Inferior parietal cortex (tissue), 1 donor: ENCODE measurements around the gene NUP85.
"Not testable (repeated sequence)": the region's sequence is repeated elsewhere in the genome, so short reads cannot be mapped to it uniquely, and the experiment has no call there.

Experiments used
- DNase-seq: peaks from one replicate; pipeline ENCODE4 v3.0.0-alpha.2; 2016; ENCODE audit errors: extremely low spot score

NUP85 gene

GRCh38 chr17:75269844-75270217 lies 64.4 kb downstream of the NUP85 start:
- no peak for DNase-seq

- peak; percentile 38 for DNase-seq
These were observed 64.9 kb downstream of the NUP85 start for GRCh38 chr17:75270218-75270965.

- DNase-seq, result no peak
These were observed 65.4 kb downstream of the NUP85 start, which contains the start of gene MIF4GD for GRCh38 chr17:75270966-75271232. TSS of gene MIF4GD (minus strand) at chr17:75271231. CDS start at chr17:75270195, 1,036 bp downstream.

GRCh38 chr17:75271233-75271954 lies 65.9 kb downstream of the NUP85 start:
- peak; percentile 76 for DNase-seq

GRCh38 chr17:75271955-75272847 lies 66.7 kb downstream of the NUP85 start:
- no peak for DNase-seq

GRCh38 chr17:75272848-75273184 lies 67.3 kb downstream of the NUP85 start:
- peak; percentile 22 for DNase-seq

GRCh38 chr17:75273977-75274708 lies 68.7 kb downstream of the NUP85 start:
- no peak for DNase-seq

GRCh38 chr17:75277664-75278071 lies 72.2 kb downstream of the NUP85 start:
- no peak for DNase-seq

GRCh38 chr17:75280189-75280588 lies 74.7 kb downstream of the NUP85 start:
- not testable (repeated sequence) for DNase-seq

GRCh38 chr17:75285123-75285522 lies 79.6 kb downstream of the NUP85 start:
- DNase-seq, result no peak
